Thoracic aorta (tissue), 2 donors: ENCODE data around the gene EIF4G3. TPM values are rescaled to one million over a fixed set of nuclear protein-coding genes. Genes with fewer than 3 reads are reported as not detected.

ENCODE experiments used
- ATAC-seq: fragments of 150-250 bp; one replicate; pipeline ENCODE4 v1.8.0; 2017; ENCODE audit warnings: low read depth; ENCODE audit not compliant: insufficient number of reproducible peaks, low FRiP score
- DNase-seq: peaks from one replicate; pipeline ENCODE4 v3.0.0-alpha.2; 2020; ENCODE audit warnings: low spot score
- H3K27ac ChIP-seq, 2 donors: fragments of 200-600 bp; sonication (generic); 1 replicate in 1 of 2; 2 replicates in 1 of 2; pipeline ENCODE4 v1.5.1; 2016; ENCODE audit warnings: mild to moderate bottlenecking in 2 of 2, moderate library complexity in 2 of 2
- H3K27me3 ChIP-seq: fragments of 200-600 bp; sonication (generic); replicated peaks from 2 replicates; pipeline ENCODE4 v1.6.0; 2016; ENCODE audit warnings: mild to moderate bottlenecking; ENCODE audit not compliant: insufficient read depth
- H3K36me3 ChIP-seq: fragments of 200-600 bp; sonication (generic); one replicate; pipeline ENCODE4 v1.5.1; 2016
- H3K4me1 ChIP-seq, 2 donors: fragments of 200-600 bp; sonication (generic); 1 replicate in 1 of 2; 2 replicates in 1 of 2; pipeline versions ENCODE4 v1.5.1 to v1.6.0; 2016; ENCODE audit warnings: low read depth in 2 of 2, mild to moderate bottlenecking in 1 of 2; ENCODE audit not compliant: control insufficient read depth in 1 of 2
- H3K4me3 ChIP-seq: fragments of 200-600 bp; sonication (generic); 2 replicates; pipeline ENCODE4 v1.5.1; 2016; ENCODE audit warnings: mild to moderate bottlenecking
- H3K9me3 ChIP-seq: fragments of 200-600 bp; sonication (generic); 2 replicates; pipeline ENCODE4 v1.5.1; 2016
- total RNA-seq, 2 donors: library from RNA; depleted of rRNA; stranded (reverse); fragments of >200 nt; gene quantifications; one replicate each; pipeline versions ENCODE4 v1.1.0 to v1.2.3, GENCODE V29; 2016
- TF ChIP-seq, protein P1 (sequence below): fragments of 200-600 bp; sonication (generic); IDR thresholded peaks from one replicate; pipeline ENCODE4 v1.5.1; 2019; ENCODE audit warnings: antibody characterized with exemption

The EIF4G3 gene
- total RNA-seq, 2 donors from 2014 or later = 43.1 to 54.0 TPM

DNA sequence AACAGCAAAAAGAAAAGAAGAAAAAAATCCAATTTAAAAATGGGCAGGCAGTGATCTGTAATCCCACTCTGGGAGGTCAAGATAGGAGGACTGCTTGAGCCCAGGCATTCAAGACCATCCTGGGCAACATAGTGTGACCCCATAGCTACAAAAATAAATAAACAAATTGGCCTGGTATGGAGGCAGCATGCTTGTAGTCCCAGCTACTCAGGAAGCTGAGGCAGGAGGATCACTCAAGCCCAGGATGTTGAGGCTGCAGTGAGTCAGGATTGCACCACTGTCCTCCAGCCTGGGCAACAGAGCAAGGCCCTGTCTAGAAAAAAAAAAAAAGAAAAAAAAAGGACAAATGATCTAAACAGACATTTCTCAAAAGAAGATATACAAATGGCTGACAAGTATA lies 99.6 kb downstream of the EIF4G3 start:
- no peak for ATAC-seq
- Histone ChIP-seq H3K27me3 (no peaks in the 10 kb centered on the region), H3K9me3 (no peaks in the 10 kb centered on the region), H3K4me1 (peaks cover 0 to 9% of the 10 kb centered on the region in 2 donors), H3K36me3 (no peaks in the 10 kb centered on the region), H3K27ac (no peak overlapping the region), H3K4me3 (no peak overlapping the region)
- TF ChIP-seq, protein P1, sequence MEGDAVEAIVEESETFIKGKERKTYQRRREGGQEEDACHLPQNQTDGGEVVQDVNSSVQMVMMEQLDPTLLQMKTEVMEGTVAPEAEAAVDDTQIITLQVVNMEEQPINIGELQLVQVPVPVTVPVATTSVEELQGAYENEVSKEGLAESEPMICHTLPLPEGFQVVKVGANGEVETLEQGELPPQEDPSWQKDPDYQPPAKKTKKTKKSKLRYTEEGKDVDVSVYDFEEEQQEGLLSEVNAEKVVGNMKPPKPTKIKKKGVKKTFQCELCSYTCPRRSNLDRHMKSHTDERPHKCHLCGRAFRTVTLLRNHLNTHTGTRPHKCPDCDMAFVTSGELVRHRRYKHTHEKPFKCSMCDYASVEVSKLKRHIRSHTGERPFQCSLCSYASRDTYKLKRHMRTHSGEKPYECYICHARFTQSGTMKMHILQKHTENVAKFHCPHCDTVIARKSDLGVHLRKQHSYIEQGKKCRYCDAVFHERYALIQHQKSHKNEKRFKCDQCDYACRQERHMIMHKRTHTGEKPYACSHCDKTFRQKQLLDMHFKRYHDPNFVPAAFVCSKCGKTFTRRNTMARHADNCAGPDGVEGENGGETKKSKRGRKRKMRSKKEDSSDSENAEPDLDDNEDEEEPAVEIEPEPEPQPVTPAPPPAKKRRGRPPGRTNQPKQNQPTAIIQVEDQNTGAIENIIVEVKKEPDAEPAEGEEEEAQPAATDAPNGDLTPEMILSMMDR = no peak
- no peak for DNase-seq

- no peaks in the 10 kb centered on the region for H3K36me3 ChIP-seq
- no peaks in the 10 kb centered on the region for H3K9me3 ChIP-seq
- no peak overlapping the region for H3K4me3 ChIP-seq
- no peak overlapping the region for H3K27ac ChIP-seq
- TF ChIP-seq, protein P1 = no peak
- peaks cover 0 to 17% of the 10 kb centered on the region in 2 donors for H3K4me1 ChIP-seq
- no peaks in the 10 kb centered on the region for H3K27me3 ChIP-seq
- no peak for ATAC-seq
- DNase-seq = no peak
Measured at GRCh38 chr1:21072721-21073120, 104.0 kb downstream of the EIF4G3 start.

GRCh38 chr1:21069549-21069948 lies 107.1 kb downstream of the EIF4G3 start:
- TF ChIP-seq, protein P1 = no peak
- ATAC-seq (no peak), DNase-seq (no peak)
- Histone ChIP-seq H3K9me3 (no peaks in the 10 kb centered on the region), H3K27me3 (no peaks in the 10 kb centered on the region), H3K36me3 (no peaks in the 10 kb centered on the region), H3K27ac (no peak overlapping the region), H3K4me1 (peaks cover 0 to 8% of the 10 kb centered on the region in 2 donors), H3K4me3 (no peak overlapping the region)

- no peak for DNase-seq
- Histone ChIP-seq H3K4me1 (peaks cover 0 to 8% of the 10 kb centered on the region in 2 donors), H3K4me3 (no peak overlapping the region), H3K36me3 (no peaks in the 10 kb centered on the region), H3K27me3 (no peaks in the 10 kb centered on the region), H3K9me3 (no peaks in the 10 kb centered on the region), H3K27ac (no peak overlapping the region)
- ATAC-seq = no peak
- TF ChIP-seq, protein P1 = no peak
Measured at GRCh38 chr1:21068937-21069336, 107.8 kb downstream of the EIF4G3 start.

DNA sequence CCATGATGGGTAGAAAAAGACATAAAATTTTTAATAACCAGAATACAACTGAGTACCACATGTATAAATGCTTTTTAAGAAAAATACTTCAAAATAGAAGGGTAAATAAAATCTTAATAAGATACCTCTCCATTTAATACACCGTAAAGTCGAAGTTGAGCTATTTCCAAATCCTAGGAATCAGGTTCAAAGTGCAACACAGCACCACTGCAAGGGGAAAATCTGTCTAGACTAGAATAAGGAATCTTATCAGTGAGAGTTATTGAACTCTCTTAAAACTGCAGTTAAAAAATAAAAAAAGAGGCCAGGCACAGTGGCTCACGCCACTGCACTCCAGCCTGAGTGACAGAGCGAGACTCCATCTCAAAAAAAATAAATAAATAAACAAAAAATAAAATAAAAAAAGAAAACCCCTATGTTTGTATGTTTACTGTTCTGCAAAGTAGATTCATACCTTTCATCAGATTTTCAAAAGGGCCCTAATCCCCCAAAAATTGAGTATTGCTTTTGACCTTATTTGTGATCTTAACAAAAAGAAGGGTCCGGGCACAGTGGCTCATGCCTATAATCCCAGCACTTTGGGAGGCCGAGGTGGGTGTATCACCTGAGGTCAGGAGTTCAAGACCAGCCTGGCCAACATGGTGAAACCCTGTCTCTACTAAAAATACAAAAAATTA lies 109.0 kb downstream of the EIF4G3 start:
- no peak overlapping the region for H3K27ac ChIP-seq
- ATAC-seq = no peak
- TF ChIP-seq, protein P1 = no peak

More for the DNA sequence above, 109.0 kb downstream of the EIF4G3 start:
- no peaks in the 10 kb centered on the region for H3K36me3 ChIP-seq
- DNase-seq = no peak
- H3K9me3 ChIP-seq = no peaks in the 10 kb centered on the region
- peaks cover 0 to 8% of the 10 kb centered on the region in 2 donors for H3K4me1 ChIP-seq
- H3K27me3 ChIP-seq = no peaks in the 10 kb centered on the region
- no peak overlapping the region for H3K4me3 ChIP-seq
